Measurements from ENCODE around the gene TIAM1. TPM values are rescaled to one million over a fixed set of nuclear protein-coding genes. Genes with fewer than 3 reads are reported as not detected.

TIAM1 gene
- total RNA-seq, 1 donor from 2014 or later = 6.6 TPM

- peaks cover 2% of the 10 kb centered on the region for H3K36me3 Mint-ChIP-seq (ENCODE audit: low read depth)
- no peak for TF ChIP-seq CTCF (IDR thresholded peaks at IDR 0.05)
- no peak overlapping the region for H3K27ac Mint-ChIP-seq (ENCODE audit: unreplicated experiment)
- DNase-seq (ENCODE audit: low spot score) = no peak
- H3K4me3 Mint-ChIP-seq (ENCODE audit: unreplicated experiment) = no peak overlapping the region
- H3K4me1 Mint-ChIP-seq (ENCODE audit: low read depth) = peaks cover 20% of the 10 kb centered on the region
- peaks cover 10% of the 10 kb centered on the region for H3K9me3 Mint-ChIP-seq (ENCODE audit: low read depth)
- no peaks in the 10 kb centered on the region for H3K27me3 Mint-ChIP-seq (ENCODE audit: low read depth)
Observed at GRCh38 chr21:31159808-31160207, 184.3 kb downstream of the TIAM1 start.

- Mint-ChIP-seq H3K36me3 (ENCODE audit: low read depth) (peaks cover 2% of the 10 kb centered on the region), H3K27ac (ENCODE audit: unreplicated experiment) (no peak overlapping the region), H3K27me3 (ENCODE audit: low read depth) (no peaks in the 10 kb centered on the region), H3K4me3 (ENCODE audit: unreplicated experiment) (no peak overlapping the region), H3K4me1 (ENCODE audit: low read depth) (peaks cover 20% of the 10 kb centered on the region), H3K9me3 (ENCODE audit: low read depth) (peaks cover 10% of the 10 kb centered on the region)
- TF ChIP-seq CTCF (IDR thresholded peaks at IDR 0.05) = no peak
- no peak for DNase-seq (ENCODE audit: low spot score)
Observed at GRCh38 chr21:31158789-31159581, 185.1 kb downstream of the TIAM1 start.

- TF ChIP-seq CTCF (IDR thresholded peaks at IDR 0.05) = no peak
- Mint-ChIP-seq H3K4me3 (ENCODE audit: unreplicated experiment) (no peak overlapping the region), H3K36me3 (ENCODE audit: low read depth) (peaks cover 2% of the 10 kb centered on the region)
Observed at GRCh38 chr21:31157756-31158155, 186.3 kb downstream of the TIAM1 start.

GRCh38 chr21:31156662-31157061 is 187.4 kb downstream of the TIAM1 start:
- no peak for TF ChIP-seq CTCF (IDR thresholded peaks at IDR 0.05)
- H3K36me3 Mint-ChIP-seq (ENCODE audit: low read depth) = peaks cover 2% of the 10 kb centered on the region
- peaks cover 10% of the 10 kb centered on the region for H3K9me3 Mint-ChIP-seq (ENCODE audit: low read depth)
- no peak overlapping the region for H3K27ac Mint-ChIP-seq (ENCODE audit: unreplicated experiment)
- no peaks in the 10 kb centered on the region for H3K27me3 Mint-ChIP-seq (ENCODE audit: low read depth)
- H3K4me1 Mint-ChIP-seq (ENCODE audit: low read depth) = peaks cover 16% of the 10 kb centered on the region
- H3K4me3 Mint-ChIP-seq (ENCODE audit: unreplicated experiment) = no peak overlapping the region
- DNase-seq (ENCODE audit: low spot score) = no peak

More at GRCh38 chr21:31157756-31158155, 186.3 kb downstream of the TIAM1 start:
- Mint-ChIP-seq H3K27ac (ENCODE audit: unreplicated experiment) (no peak overlapping the region), H3K4me1 (ENCODE audit: low read depth) (peaks cover 18% of the 10 kb centered on the region), H3K27me3 (ENCODE audit: low read depth) (no peaks in the 10 kb centered on the region), H3K9me3 (ENCODE audit: low read depth) (peaks cover 10% of the 10 kb centered on the region)
- DNase-seq (ENCODE audit: low spot score) = no peak

GRCh38 chr21:31156169-31156568 is 187.9 kb downstream of the TIAM1 start:
- H3K4me3 Mint-ChIP-seq (ENCODE audit: unreplicated experiment) = no peak overlapping the region
- peaks cover 13% of the 10 kb centered on the region for H3K4me1 Mint-ChIP-seq (ENCODE audit: low read depth)
- H3K27me3 Mint-ChIP-seq (ENCODE audit: low read depth) = no peaks in the 10 kb centered on the region
- DNase-seq (ENCODE audit: low spot score) = no peak
- H3K9me3 Mint-ChIP-seq (ENCODE audit: low read depth) = peaks cover 10% of the 10 kb centered on the region
- no peak for TF ChIP-seq CTCF (IDR thresholded peaks at IDR 0.05)
- peaks cover 5% of the 10 kb centered on the region for H3K36me3 Mint-ChIP-seq (ENCODE audit: low read depth)
- no peak overlapping the region for H3K27ac Mint-ChIP-seq (ENCODE audit: unreplicated experiment)
